Bronchial epithelial cell (primary cell): ENCODE measurements around the gene RMND1. TPM values are rescaled to one million over a fixed set of nuclear protein-coding genes. Genes with fewer than 3 reads are reported as not detected.
"Not testable (repeated sequence)": the region's sequence is repeated elsewhere in the genome, so short reads cannot be mapped to it uniquely, and the experiment has no call there.

Experiments
- DNase-seq: peaks from one replicate; pipeline ENCODE4 v3.0.0-alpha.2; 2010; ENCODE audit warnings: low read depth
- FAIRE-seq: peaks from 2 replicates; lab custom pipeline; 2011; peaks lifted over from hg19 to GRCh38; lab: Jason Lieb, UNC
- H3K27me3 ChIP-seq: 2 replicates; pipeline ENCODE4 v1.5.1; 2011; ENCODE audit warnings: low read length; ENCODE audit not compliant: control insufficient read depth, insufficient read depth
- H3K36me3 ChIP-seq: 2 replicates; pipeline ENCODE4 v1.5.1; 2011; ENCODE audit warnings: low read length; ENCODE audit not compliant: control insufficient read depth, insufficient read depth
- H3K4me3 ChIP-seq: 2 replicates; pipeline ENCODE4 v1.5.1; 2011; ENCODE audit warnings: mild to moderate bottlenecking, low read depth, low read length, control low read depth
- total RNA-seq: library from RNA; depleted of rRNA; stranded (reverse); fragments of >200 nt; gene quantifications from 2 replicates; pipeline ENCODE4 v1.2.1, GENCODE V29; 2014
- TF ChIP-seq, protein P1 (sequence below): IDR thresholded peaks from 2 replicates; pipeline ENCODE4 v1.5.1; 2011; ENCODE audit warnings: mild to moderate bottlenecking, moderate library complexity, low read length, control low read depth, inconsistent platforms; ENCODE audit not compliant: insufficient read depth, severe bottlenecking

Gene RMND1
- total RNA-seq, 1 donor from 2014 or later, result 51.6 TPM

GRCh38 chr6:151388236-151388635, 63.7 kb downstream of the RMND1 start:
- Histone ChIP-seq H3K36me3 (peaks cover 3% of the 10 kb centered on the region), H3K27me3 (no peaks in the 10 kb centered on the region), H3K4me3 (no peak overlapping the region)
- FAIRE-seq (no peak), DNase-seq (no peak)
- TF ChIP-seq, protein P1, sequence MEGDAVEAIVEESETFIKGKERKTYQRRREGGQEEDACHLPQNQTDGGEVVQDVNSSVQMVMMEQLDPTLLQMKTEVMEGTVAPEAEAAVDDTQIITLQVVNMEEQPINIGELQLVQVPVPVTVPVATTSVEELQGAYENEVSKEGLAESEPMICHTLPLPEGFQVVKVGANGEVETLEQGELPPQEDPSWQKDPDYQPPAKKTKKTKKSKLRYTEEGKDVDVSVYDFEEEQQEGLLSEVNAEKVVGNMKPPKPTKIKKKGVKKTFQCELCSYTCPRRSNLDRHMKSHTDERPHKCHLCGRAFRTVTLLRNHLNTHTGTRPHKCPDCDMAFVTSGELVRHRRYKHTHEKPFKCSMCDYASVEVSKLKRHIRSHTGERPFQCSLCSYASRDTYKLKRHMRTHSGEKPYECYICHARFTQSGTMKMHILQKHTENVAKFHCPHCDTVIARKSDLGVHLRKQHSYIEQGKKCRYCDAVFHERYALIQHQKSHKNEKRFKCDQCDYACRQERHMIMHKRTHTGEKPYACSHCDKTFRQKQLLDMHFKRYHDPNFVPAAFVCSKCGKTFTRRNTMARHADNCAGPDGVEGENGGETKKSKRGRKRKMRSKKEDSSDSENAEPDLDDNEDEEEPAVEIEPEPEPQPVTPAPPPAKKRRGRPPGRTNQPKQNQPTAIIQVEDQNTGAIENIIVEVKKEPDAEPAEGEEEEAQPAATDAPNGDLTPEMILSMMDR, result no peak

DNA sequence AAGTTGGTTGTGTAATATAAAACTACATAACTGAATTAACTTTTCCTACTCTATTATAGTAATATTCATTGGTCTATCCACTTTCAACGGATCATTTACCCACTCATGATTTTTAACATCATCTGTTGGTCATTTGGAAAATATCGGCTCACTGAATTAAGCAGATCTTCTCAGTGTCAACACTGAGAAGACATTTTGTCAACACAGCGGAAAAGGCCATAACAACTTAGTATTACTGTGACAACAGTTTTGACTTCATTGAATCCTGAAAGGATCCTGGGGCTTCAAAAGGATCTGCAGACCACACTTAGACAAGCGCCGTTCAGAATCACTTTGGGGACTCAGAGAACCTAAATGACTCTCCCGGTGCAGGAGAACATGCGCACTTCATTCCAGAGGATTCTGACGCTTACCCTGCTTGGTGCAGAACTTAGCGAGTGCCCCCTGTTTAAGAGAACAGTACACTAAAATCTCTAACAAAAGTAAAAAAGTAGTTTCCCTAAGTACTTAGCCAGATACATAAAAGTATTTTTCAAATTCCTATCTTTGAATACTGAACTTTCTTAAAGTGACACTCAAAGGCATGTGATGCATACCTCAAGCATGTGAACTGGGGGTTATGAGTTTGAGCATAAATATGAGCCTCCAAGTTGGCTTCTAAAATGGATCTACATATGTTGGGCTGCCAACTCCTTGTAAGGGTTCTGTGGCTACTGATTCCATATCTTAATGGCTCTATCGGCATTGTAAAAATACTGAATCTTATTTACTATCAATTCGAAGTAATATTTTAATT, 64.6 kb downstream of the RMND1 start:
- Histone ChIP-seq H3K27me3 (no peaks in the 10 kb centered on the region), H3K36me3 (peaks cover 3% of the 10 kb centered on the region), H3K4me3 (no peak overlapping the region)
- FAIRE-seq, result no peak
- TF ChIP-seq, protein P1, result no peak
- DNase-seq, result peak; percentile 21

DNA sequence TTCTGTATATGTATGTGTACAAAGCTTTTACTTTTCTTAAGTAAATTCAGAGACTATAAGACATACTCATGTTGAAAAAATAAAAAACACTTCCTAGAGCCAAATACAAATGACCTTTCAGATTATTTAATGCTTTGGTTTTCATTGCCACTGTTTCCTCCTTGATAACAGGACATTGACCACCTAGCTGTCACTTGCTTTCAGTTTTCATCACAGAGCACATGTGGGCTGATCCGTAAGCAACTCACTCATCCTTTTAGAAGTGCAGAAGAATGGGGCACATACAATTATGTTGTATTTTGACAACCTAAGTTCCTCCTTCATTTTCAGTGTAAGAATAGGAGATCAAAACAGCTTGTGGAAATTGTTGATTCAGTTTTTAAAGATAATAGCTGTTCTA, 66.7 kb downstream of the RMND1 start:
- FAIRE-seq (no peak), DNase-seq (no peak)
- TF ChIP-seq, protein P1, result no peak
- Histone ChIP-seq H3K4me3 (no peak overlapping the region), H3K27me3 (no peaks in the 10 kb centered on the region), H3K36me3 (peaks cover 3% of the 10 kb centered on the region)

- TF ChIP-seq, protein P1, result no peak
- FAIRE-seq (no peak), DNase-seq (no peak)
- Histone ChIP-seq H3K36me3 (peaks cover 3% of the 10 kb centered on the region), H3K27me3 (no peaks in the 10 kb centered on the region), H3K4me3 (no peak overlapping the region)
Observed at GRCh38 chr6:151384151-151384550, 67.8 kb downstream of the RMND1 start.

DNA sequence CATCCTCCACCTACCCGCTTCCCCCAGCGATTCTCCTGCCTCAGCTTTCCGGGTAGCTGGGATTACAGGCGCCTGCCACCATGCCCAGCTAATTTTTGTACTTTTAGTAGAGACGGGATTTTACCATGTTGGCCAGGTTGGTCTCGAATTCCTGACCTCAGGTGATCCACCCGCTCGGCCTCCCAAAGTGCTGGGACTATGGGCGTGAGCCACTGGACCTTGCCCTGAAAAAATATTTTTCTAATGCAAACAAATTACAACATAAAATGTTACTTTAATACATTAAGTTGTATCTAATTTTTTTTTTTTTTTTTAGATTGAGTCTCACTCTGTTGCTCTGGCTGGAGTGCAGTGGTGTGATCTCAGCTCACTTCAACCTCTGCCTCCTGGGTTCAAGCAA, 69.3 kb downstream of the RMND1 start:
- DNase-seq, H3K27me3 ChIP-seq, H3K4me3 ChIP-seq, H3K36me3 ChIP-seq, FAIRE-seq: not testable (repeated sequence)

DNA sequence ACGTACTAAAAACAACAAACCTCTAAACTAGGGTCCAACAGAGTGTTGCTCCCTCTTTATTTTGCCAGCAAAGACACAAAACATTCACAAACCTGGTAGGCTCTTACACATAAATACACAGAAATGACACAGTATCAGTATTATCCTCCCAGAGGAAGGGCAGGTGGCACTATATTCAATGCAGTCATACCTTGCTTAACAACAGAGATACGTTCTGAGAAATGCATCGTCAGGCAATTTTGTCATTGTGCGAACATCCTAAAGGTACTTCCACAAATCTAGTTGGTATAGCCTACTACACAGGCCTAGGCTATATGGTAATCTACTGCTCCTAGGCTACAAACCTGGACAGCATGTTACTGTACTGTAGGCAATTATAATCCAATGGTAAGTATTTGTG, 70.2 kb downstream of the RMND1 start:
- FAIRE-seq (no peak), DNase-seq (no peak)
- TF ChIP-seq, protein P1, result no peak
- H3K27me3 ChIP-seq, result no peaks in the 10 kb centered on the region
- no peak overlapping the region for H3K4me3 ChIP-seq
- peaks cover 2% of the 10 kb centered on the region for H3K36me3 ChIP-seq
